SK-N-SH treated with all-trans-retinoic acid at 6 μM for 48 hours (cell line): Measurements from ENCODE around the gene GBP1.

Experiments used
- ARNTL ChIP-seq: fragments of 450-650 bp; formaldehyde crosslinking; IDR thresholded peaks from 2 replicates; pipeline ENCODE4 v1.5.0; 2020; ENCODE audit warnings: low read depth, mild to moderate bottlenecking, moderate library complexity, borderline replicate concordance
- BACH2 ChIP-seq: fragments of 250-450 bp; sonication (Bioruptor Pico); IDR thresholded peaks from 2 replicates; pipeline ENCODE4 v1.9.0; 2021; ENCODE audit warnings: mild to moderate bottlenecking, borderline replicate concordance
- SNAI2 ChIP-seq: fragments of 250-450 bp; sonication (Bioruptor Pico); IDR thresholded peaks from 2 replicates; pipeline ENCODE4 v1.5.0; 2020; ENCODE audit warnings: mild to moderate bottlenecking, moderate library complexity
- TCF4 ChIP-seq: fragments of 250-450 bp; sonication (Bioruptor Pico); IDR thresholded peaks from 2 replicates; pipeline ENCODE4 v1.8.0; 2021; ENCODE audit warnings: mild to moderate bottlenecking, moderate library complexity, borderline replicate concordance
- ZFP3 ChIP-seq: fragments of 250-450 bp; sonication (Bioruptor Pico); IDR thresholded peaks from 2 replicates; pipeline ENCODE4 v1.5.0; 2020; ENCODE audit warnings: mild to moderate bottlenecking, moderate library complexity
- ZNF8 ChIP-seq: fragments of 450-650 bp; formaldehyde crosslinking; IDR thresholded peaks from 2 replicates; pipeline ENCODE4 v1.5.0; 2020; ENCODE audit warnings: mild to moderate bottlenecking, moderate library complexity
- TF ChIP-seq, protein P1 (sequence below): fragments of 250-450 bp; sonication (Bioruptor Pico); IDR thresholded peaks from 2 replicates; pipeline ENCODE4 v1.8.0; 2021; ENCODE audit warnings: low read depth, mild to moderate bottlenecking, moderate library complexity, borderline replicate concordance
- TF ChIP-seq, protein P2 (sequence below): fragments of 250-450 bp; sonication (Bioruptor Pico); IDR thresholded peaks from 2 replicates; pipeline ENCODE4 v1.5.1; 2020; ENCODE audit warnings: low read depth, mild to moderate bottlenecking, moderate library complexity

DNA sequence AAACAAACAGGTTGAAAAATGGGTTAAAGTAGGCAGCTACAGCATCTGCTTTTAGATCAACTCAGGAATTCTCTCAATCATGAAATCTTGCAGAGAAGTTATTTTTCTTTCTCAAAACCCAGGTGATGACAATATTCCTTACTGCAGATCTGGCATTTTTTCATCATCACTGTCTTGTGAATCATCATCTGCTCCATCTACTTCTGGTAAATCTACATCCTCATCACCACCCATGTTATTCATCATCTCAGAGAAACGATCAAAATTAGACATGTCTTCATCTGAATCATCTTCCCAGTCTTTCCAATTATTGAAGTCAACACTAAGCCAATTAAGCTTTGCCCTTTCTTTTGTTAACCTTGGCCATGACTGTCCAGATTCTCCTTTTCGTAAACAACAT, 39.1 kb upstream of the GBP1 start:
- TF ChIP-seq BACH2 (CRISPR knock-in tag) (no peak), ZFP3 (CRISPR knock-in tag) (no peak), ZNF8 (CRISPR knock-in tag) (no peak), SNAI2 (CRISPR knock-in tag) (no peak), ARNTL (CRISPR knock-in tag) (no peak), TCF4 (CRISPR knock-in tag) (no peak)
- TF ChIP-seq, protein P1, sequence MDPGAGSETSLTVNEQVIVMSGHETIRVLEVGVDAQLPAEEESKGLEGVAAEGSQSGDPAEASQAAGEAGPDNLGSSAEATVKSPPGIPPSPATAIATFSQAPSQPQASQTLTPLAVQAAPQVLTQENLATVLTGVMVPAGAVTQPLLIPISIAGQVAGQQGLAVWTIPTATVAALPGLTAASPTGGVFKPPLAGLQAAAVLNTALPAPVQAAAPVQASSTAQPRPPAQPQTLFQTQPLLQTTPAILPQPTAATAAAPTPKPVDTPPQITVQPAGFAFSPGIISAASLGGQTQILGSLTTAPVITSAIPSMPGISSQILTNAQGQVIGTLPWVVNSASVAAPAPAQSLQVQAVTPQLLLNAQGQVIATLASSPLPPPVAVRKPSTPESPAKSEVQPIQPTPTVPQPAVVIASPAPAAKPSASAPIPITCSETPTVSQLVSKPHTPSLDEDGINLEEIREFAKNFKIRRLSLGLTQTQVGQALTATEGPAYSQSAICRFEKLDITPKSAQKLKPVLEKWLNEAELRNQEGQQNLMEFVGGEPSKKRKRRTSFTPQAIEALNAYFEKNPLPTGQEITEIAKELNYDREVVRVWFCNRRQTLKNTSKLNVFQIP (CRISPR knock-in tag), result no peak
- TF ChIP-seq, protein P2, sequence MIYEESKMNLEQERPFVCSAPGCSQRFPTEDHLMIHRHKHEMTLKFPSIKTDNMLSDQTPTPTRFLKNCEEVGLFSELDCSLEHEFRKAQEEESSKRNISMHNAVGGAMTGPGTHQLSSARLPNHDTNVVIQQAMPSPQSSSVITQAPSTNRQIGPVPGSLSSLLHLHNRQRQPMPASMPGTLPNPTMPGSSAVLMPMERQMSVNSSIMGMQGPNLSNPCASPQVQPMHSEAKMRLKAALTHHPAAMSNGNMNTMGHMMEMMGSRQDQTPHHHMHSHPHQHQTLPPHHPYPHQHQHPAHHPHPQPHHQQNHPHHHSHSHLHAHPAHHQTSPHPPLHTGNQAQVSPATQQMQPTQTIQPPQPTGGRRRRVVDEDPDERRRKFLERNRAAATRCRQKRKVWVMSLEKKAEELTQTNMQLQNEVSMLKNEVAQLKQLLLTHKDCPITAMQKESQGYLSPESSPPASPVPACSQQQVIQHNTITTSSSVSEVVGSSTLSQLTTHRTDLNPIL (CRISPR knock-in tag), result no peak
